DND-41 (cell line): ENCODE data around the gene POLK.
"Not testable (repeated sequence)": the region's sequence is repeated elsewhere in the genome, so short reads cannot be mapped to it uniquely, and the experiment has no call there.

Experiments
- ATAC-seq: fragments of 200-7000 bp; cut with Tn5 transposase; 3 replicates; pipeline ENCODE4 v1.9.1; 2021; ENCODE audit warnings: low read depth; ENCODE audit not compliant: insufficient read depth
- DNase-seq: peaks from one replicate; pipeline ENCODE4 v3.0.0-alpha.2; 2020
- H2AFZ ChIP-seq: 2 replicates; pipeline ENCODE4 v1.6.0; 2012; ENCODE audit warnings: low read depth, low read length
- H3K27ac ChIP-seq: 2 replicates; pipeline ENCODE4 v1.5.1; 2012; ENCODE audit warnings: low read length, inconsistent platforms
- H3K27me3 ChIP-seq: fragments of 200-600 bp; sonication (generic); 2 replicates; pipeline ENCODE4 v1.6.0; 2012; ENCODE audit warnings: low read length, mild to moderate bottlenecking, inconsistent platforms; ENCODE audit not compliant: insufficient read depth, poor library complexity
- H3K36me3 ChIP-seq: 2 replicates; pipeline ENCODE4 v1.5.1; 2012; ENCODE audit warnings: low read length, inconsistent platforms; ENCODE audit not compliant: insufficient read depth
- H3K4me1 ChIP-seq: 2 replicates; pipeline ENCODE4 v1.5.1; 2012; ENCODE audit warnings: mild to moderate bottlenecking, low read length; ENCODE audit not compliant: insufficient read depth
- H3K4me2 ChIP-seq: 2 replicates; pipeline ENCODE4 v1.6.0; 2012; ENCODE audit warnings: mild to moderate bottlenecking, moderate library complexity, low read length, inconsistent platforms; ENCODE audit not compliant: insufficient read depth
- H3K4me3 ChIP-seq, 2 experiments: fragments of 200-600 bp in 1 of 2; shearing (Covaris generic) in 1 of 2; 2 replicates each; pipeline ENCODE4 v1.5.1; 2012 to 2016; ENCODE audit warnings: inconsistent platforms in 2 of 2, low read length in 2 of 2, mild to moderate bottlenecking in 2 of 2, low read depth in 1 of 2, moderate library complexity in 1 of 2
- H3K79me2 ChIP-seq: 2 replicates; pipeline ENCODE4 v1.6.0; 2012; ENCODE audit warnings: low read length, inconsistent platforms; ENCODE audit not compliant: insufficient read depth
- H3K9ac ChIP-seq: 2 replicates; pipeline ENCODE4 v1.6.0; 2012; ENCODE audit warnings: low read depth, mild to moderate bottlenecking, inconsistent platforms, low read length, moderate library complexity
- H3K9me3 ChIP-seq: 2 replicates; pipeline ENCODE4 v1.5.1; 2012; ENCODE audit warnings: low read length, moderate library complexity, mild to moderate bottlenecking, inconsistent platforms; ENCODE audit not compliant: insufficient read depth, severe bottlenecking
- H4K20me1 ChIP-seq: 2 replicates; pipeline ENCODE4 v1.6.0; 2012; ENCODE audit warnings: low read length; ENCODE audit not compliant: insufficient read depth
- CTCF ChIP-seq: IDR thresholded peaks from 2 replicates; pipeline ENCODE4 v1.5.1; 2012; ENCODE audit warnings: borderline replicate concordance, low read length, moderate library complexity, mild to moderate bottlenecking; ENCODE audit not compliant: poor library complexity, severe bottlenecking; ENCODE audit errors: extremely low read depth
- EZH2 ChIP-seq: IDR thresholded peaks from 3 replicates; pipeline ENCODE4 v1.6.1; 2012; ENCODE audit warnings: borderline replicate concordance, low read depth, mild to moderate bottlenecking, moderate library complexity, low read length, inconsistent platforms; ENCODE audit not compliant: severe bottlenecking

The POLK gene

DNA sequence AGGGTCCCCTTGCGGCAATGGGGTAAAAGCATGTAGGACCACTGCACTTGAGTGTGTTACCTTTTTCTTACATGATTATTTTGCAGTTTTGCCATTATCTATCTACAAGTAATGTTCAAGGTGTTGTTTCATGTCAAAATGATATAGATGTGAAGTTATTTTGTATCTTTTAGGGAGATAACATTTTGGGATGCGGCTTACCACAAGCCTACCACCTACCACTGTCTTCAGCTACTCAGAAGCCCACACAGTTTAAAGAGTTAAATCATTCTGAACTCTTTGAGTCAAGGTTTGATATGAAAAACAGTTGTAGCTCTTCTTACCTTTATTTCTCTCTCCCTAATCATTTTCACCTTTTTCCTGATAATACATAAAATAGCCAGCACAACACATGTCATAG, 20.1 kb upstream of the POLK start:
- no peak overlapping the region for H3K9ac ChIP-seq
- H3K4me3 ChIP-seq: no peak overlapping the region
- no peaks in the 10 kb centered on the region for H4K20me1 ChIP-seq
- TF ChIP-seq EZH2 (no peak), CTCF (no peak)
- H2AFZ ChIP-seq: no peak overlapping the region
- H3K9me3 ChIP-seq: peaks cover 6% of the 10 kb centered on the region
- H3K4me2 ChIP-seq: no peak overlapping the region
- H3K36me3 ChIP-seq: peaks cover 3% of the 10 kb centered on the region; the same call in 1 of the 2 replicates
- H3K79me2 ChIP-seq: no peaks in the 10 kb centered on the region
- ATAC-seq: no peak
- H3K27ac ChIP-seq: no peak overlapping the region
- DNase-seq: no peak
- no peaks in the 10 kb centered on the region for H3K27me3 ChIP-seq
- H3K4me1 ChIP-seq: no peaks in the 10 kb centered on the region

- H3K4me1 ChIP-seq: no peaks in the 10 kb centered on the region
- DNase-seq: no peak
- no peak overlapping the region for H3K4me2 ChIP-seq
- H4K20me1 ChIP-seq: peaks cover 3% of the 10 kb centered on the region; the same call in 1 of the 2 replicates
- no peak overlapping the region for H3K27ac ChIP-seq
- H2AFZ ChIP-seq: no peak overlapping the region
- no peaks in the 10 kb centered on the region for H3K27me3 ChIP-seq
- no peak for ATAC-seq
- TF ChIP-seq EZH2 (no peak), CTCF (no peak)
- H3K36me3 ChIP-seq: peaks cover 21% of the 10 kb centered on the region
- H3K79me2 ChIP-seq: no peaks in the 10 kb centered on the region; the same call in 1 of the 2 replicates
- no peaks in the 10 kb centered on the region for H3K9me3 ChIP-seq
- H3K4me3 ChIP-seq: no peak overlapping the region
- H3K9ac ChIP-seq: no peak overlapping the region
Measured at GRCh38 chr5:75496026-75496425, 15.7 kb upstream of the POLK start.

DNA sequence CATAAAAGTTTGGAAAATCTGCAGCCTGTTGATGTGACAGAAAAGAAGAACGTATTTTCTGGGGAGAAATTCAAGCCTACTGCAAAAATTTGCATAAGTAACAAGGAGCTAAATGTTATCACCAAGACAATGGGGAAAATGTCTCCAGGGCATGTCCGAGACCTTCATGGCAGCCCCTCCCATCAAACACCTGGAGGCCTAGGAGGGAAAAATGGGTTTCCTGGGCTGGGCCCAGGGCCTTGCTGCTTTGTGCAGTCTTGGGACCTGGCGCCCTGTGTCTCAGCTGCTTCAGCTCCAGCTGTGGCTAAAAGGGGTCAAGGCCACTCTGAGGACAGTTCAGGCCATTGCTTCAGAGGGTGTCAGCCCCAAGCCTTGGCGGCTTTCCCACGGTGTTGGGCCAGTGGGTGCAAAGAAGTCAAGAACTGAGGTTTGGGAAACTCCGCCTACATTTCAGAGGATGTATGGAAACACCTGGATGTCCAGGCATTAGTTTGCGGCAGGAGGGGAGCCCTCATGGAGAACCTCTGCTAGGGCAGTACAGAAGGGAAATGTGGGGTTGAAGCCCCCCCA, 13.4 kb upstream of the POLK start:
- peaks cover 3% of the 10 kb centered on the region; the same call in 1 of the 2 replicates for H4K20me1 ChIP-seq
- no peaks in the 10 kb centered on the region for H3K4me1 ChIP-seq
- peaks cover 21% of the 10 kb centered on the region for H3K36me3 ChIP-seq
- no peak overlapping the region for H3K9ac ChIP-seq
- H3K79me2 ChIP-seq: peaks cover 5% of the 10 kb centered on the region; the same call in 1 of the 2 replicates
- no peak overlapping the region for H2AFZ ChIP-seq
- no peaks in the 10 kb centered on the region for H3K27me3 ChIP-seq
- TF ChIP-seq EZH2 (no peak), CTCF (no peak)
- DNase-seq (no peak), ATAC-seq (no peak)
- H3K4me3 ChIP-seq: no peak overlapping the region
- no peak overlapping the region for H3K4me2 ChIP-seq
- H3K9me3 ChIP-seq: no peaks in the 10 kb centered on the region
- H3K27ac ChIP-seq: no peak overlapping the region

- not testable (repeated sequence) for ATAC-seq, H3K27me3 ChIP-seq, H4K20me1 ChIP-seq, H3K9me3 ChIP-seq, H3K4me1 ChIP-seq, H3K27ac ChIP-seq, H3K79me2 ChIP-seq, H3K9ac ChIP-seq, H2AFZ ChIP-seq, DNase-seq, H3K4me2 ChIP-seq, H3K4me3 ChIP-seq
- H3K36me3 ChIP-seq: peaks cover 21% of the 10 kb centered on the region
Measured at GRCh38 chr5:75498875-75499274, 12.8 kb upstream of the POLK start.

GRCh38 chr5:75505112-75505511, 6.6 kb upstream of the POLK start:
- H3K9ac ChIP-seq, H3K9me3 ChIP-seq, H3K4me3 ChIP-seq, H4K20me1 ChIP-seq, H3K27ac ChIP-seq, H3K4me2 ChIP-seq, H3K36me3 ChIP-seq, H2AFZ ChIP-seq, H3K27me3 ChIP-seq, ATAC-seq, DNase-seq: not testable (repeated sequence)
- H3K79me2 ChIP-seq: peaks cover 53% of the 10 kb centered on the region
- peaks cover 21% of the 10 kb centered on the region for H3K4me1 ChIP-seq
